K562 (cell line): ENCODE data around the gene PFN3. TPM values are rescaled to one million over a fixed set of nuclear protein-coding genes. Genes with fewer than 3 reads are reported as not detected.

Source experiments
- BACH1 ChIP-seq: fragments of 200-800 bp; sonication (Bioruptor generic); IDR thresholded peaks from 2 replicates; pipeline ENCODE4 v1.6.1; 2016; ENCODE audit warnings: missing genetic modification characterization, missing compliant biosample characterization
- BCL6 ChIP-seq: fragments of 250-450 bp; sonication (Bioruptor Pico); IDR thresholded peaks from 2 replicates; pipeline ENCODE4 v1.4.0; 2020
- BRF1 ChIP-seq: IDR thresholded peaks from 3 replicates; pipeline ENCODE4 v1.6.1; 2011; ENCODE audit warnings: borderline replicate concordance, mild to moderate bottlenecking; ENCODE audit not compliant: insufficient read length; ENCODE audit errors: extremely low read depth
- CEBPZ ChIP-seq: fragments of 150-350 bp; IDR thresholded peaks from 2 replicates; pipeline ENCODE4 v1.6.1; 2014; ENCODE audit warnings: low read depth, mild to moderate bottlenecking, low read length, borderline replicate concordance
- CHD4 ChIP-seq: fragments of 200-600 bp; sonication (generic); IDR thresholded peaks from 3 replicates; pipeline ENCODE4 v1.6.1; 2012; ENCODE audit warnings: low read depth, mild to moderate bottlenecking, mixed read lengths, low read length, inconsistent platforms; ENCODE audit not compliant: insufficient read depth, insufficient replicate concordance, poor library complexity, severe bottlenecking
- DACH1 ChIP-seq: fragments of 450-650 bp; IDR thresholded peaks from 2 replicates; pipeline ENCODE4 v1.6.1; 2018; ENCODE audit not compliant: partially characterized antibody
- EGR1 ChIP-seq: fragments of 450-650 bp; conservative IDR thresholded peaks from 2 replicates; pipeline ENCODE4 v1.6.1; 2017; ENCODE audit warnings: mild to moderate bottlenecking
- HMG20B ChIP-seq: fragments of 250-450 bp; sonication (Bioruptor Pico); IDR thresholded peaks from 2 replicates; pipeline ENCODE4 v1.5.0; 2021; ENCODE audit warnings: mild to moderate bottlenecking
- NR2C2 ChIP-seq, 2 experiments: fragments of 200-800 bp in 1 of 2; sonication (Bioruptor generic) in 1 of 2; sonication (generic) in 1 of 2; formaldehyde crosslinking in 1 of 2; IDR thresholded peaks; 2 replicates each; pipeline versions ENCODE4 v1.6.1 to v1.8.0; 2016 to 2022; ENCODE audit warnings: mild to moderate bottlenecking in 1 of 2, missing compliant biosample characterization in 1 of 2, missing genetic modification characterization in 1 of 2, missing genetic modification reagents in 1 of 2
- NR4A1 ChIP-seq, 2 experiments: fragments of 250-450 bp in 1 of 2; fragments of 450-650 bp in 1 of 2; sonication (Bioruptor Pico) in 1 of 2; IDR thresholded peaks; 2 replicates each; pipeline versions ENCODE4 v1.4.0 to v1.6.1; 2016 to 2020; ENCODE audit warnings: mild to moderate bottlenecking in 2 of 2, missing compliant biosample characterization in 1 of 2, missing genetic modification characterization in 1 of 2, moderate library complexity in 1 of 2
- POLR2G ChIP-seq: fragments of 200-400 bp; formaldehyde crosslinking; IDR thresholded peaks from 2 replicates; pipeline ENCODE4 v1.6.1; 2017; ENCODE audit warnings: low read depth, mild to moderate bottlenecking, antibody characterized with exemption, low read length, moderate library complexity
- RBM22 ChIP-seq: fragments of 200-400 bp; formaldehyde crosslinking; IDR thresholded peaks from 2 replicates; pipeline ENCODE4 v1.6.1; 2018; ENCODE audit warnings: low read length, low read depth; ENCODE audit not compliant: poor library complexity, severe bottlenecking
- SAP30 ChIP-seq: fragments of 200-600 bp; sonication (generic); IDR thresholded peaks from 2 replicates; pipeline ENCODE4 v1.6.1; 2012; ENCODE audit warnings: borderline replicate concordance, low read depth, mild to moderate bottlenecking, moderate library complexity, low read length, control low read depth, inconsistent platforms; ENCODE audit not compliant: insufficient read depth, poor library complexity, severe bottlenecking
- ZBTB1 ChIP-seq: sonication (generic); formaldehyde crosslinking; IDR thresholded peaks from 2 replicates; pipeline ENCODE4 v1.8.1; 2023; ENCODE audit warnings: missing genetic modification reagents, low read depth, mild to moderate bottlenecking, borderline replicate concordance
- ZNF785 ChIP-seq: fragments of 250-450 bp; sonication (Bioruptor Pico); IDR thresholded peaks from 2 replicates; pipeline ENCODE4 v1.4.0; 2020; ENCODE audit warnings: mild to moderate bottlenecking
- polyA plus RNA-seq, 8 experiments: library from polyadenylated mRNA; depleted of rRNA in 4 of 8; stranded (reverse) in 5 of 8; unstranded in 3 of 8; fragments of >200 nt; fragmentation: Nextera tagmentation in 2 of 8; fragmentation: Illumina TruSeq in 1 of 8; extraction: Ambion mirVana in 2 of 8; extraction: Trizol in 1 of 8; gene quantifications; 2 replicates each; pipeline versions ENCODE4 v1.2.1 to v1.2.3, GENCODE V29; 2011 to 2014; ENCODE audit warnings: inconsistent platforms in 1 of 8, missing spikeins in 1 of 8
- total RNA-seq, 7 experiments: library from RNA; depleted of rRNA in 6 of 7; stranded (reverse); fragments of >200 nt in 6 of 7; fragmentation: Illumina TruSeq in 2 of 7; extraction: Trizol in 2 of 7; gene quantifications; 2 replicates each; pipeline versions ENCODE4 v1.2.1 to v1.2.3, GENCODE V29; 2011 to 2021; ENCODE audit warnings: low replicate concordance in 1 of 7
- TF ChIP-seq, protein P1 (sequence below), 2 experiments: fragments of 200-800 bp in 1 of 2; sonication (Bioruptor generic) in 1 of 2; sonication (generic) in 1 of 2; formaldehyde crosslinking in 1 of 2; IDR thresholded peaks in 1 of 2; conservative IDR thresholded peaks in 1 of 2; 2 replicates each; pipeline versions ENCODE4 v1.5.0 to v1.6.1; 2016 to 2020; ENCODE audit warnings: missing compliant biosample characterization in 1 of 2, missing genetic modification characterization in 1 of 2, missing genetic modification reagents in 1 of 2
- TF ChIP-seq, protein P2 (sequence below), 2 experiments: fragments of 450-650 bp in 1 of 2; sonication (generic) in 1 of 2; formaldehyde crosslinking in 1 of 2; IDR thresholded peaks in 1 of 2; conservative IDR thresholded peaks in 1 of 2; 2 replicates each; pipeline versions ENCODE4 v1.6.1 to v1.8.1; 2016 to 2023; ENCODE audit warnings: mild to moderate bottlenecking in 2 of 2, moderate library complexity in 2 of 2, inconsistent platforms in 1 of 2, missing genetic modification reagents in 1 of 2

The PFN3 gene
- total and polyA plus RNA-seq, 9 of the 15 experiments (the other 6 are each of a cell fraction or from before 2014, with no cell fraction given): not detected

- TF ChIP-seq, protein P1, sequence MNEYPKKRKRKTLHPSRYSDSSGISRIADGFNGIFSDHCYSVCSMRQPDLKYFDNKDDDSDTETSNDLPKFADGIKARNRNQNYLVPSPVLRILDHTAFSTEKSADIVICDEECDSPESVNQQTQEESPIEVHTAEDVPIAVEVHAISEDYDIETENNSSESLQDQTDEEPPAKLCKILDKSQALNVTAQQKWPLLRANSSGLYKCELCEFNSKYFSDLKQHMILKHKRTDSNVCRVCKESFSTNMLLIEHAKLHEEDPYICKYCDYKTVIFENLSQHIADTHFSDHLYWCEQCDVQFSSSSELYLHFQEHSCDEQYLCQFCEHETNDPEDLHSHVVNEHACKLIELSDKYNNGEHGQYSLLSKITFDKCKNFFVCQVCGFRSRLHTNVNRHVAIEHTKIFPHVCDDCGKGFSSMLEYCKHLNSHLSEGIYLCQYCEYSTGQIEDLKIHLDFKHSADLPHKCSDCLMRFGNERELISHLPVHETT (CRISPR knock-in tag; conservative IDR thresholded peaks at IDR 0.05 in 1 of 2, IDR thresholded peaks at IDR 0.05 in 1 of 2): peak in 1 of 2 experiments; percentile 43; a peak in 1 of 4 replicates
- TF ChIP-seq CHD4 (peak; percentile 95), ZBTB1 (CRISPR knock-in tag) (peak; percentile 45; the same call in 1 of the 2 replicates), BCL6 (no peak), BACH1 (peak; percentile 22; the same call in 1 of the 2 replicates), DACH1 (peak; percentile 84), SAP30 (peak; percentile 60), RBM22 (no peak), ZNF785 (no peak), BRF1 (no peak), POLR2G (peak; percentile 89), EGR1 (peak; percentile 96), NR2C2 (CRISPR knock-in tag; IDR thresholded peaks at IDR 0.05) (no peak), NR2C2 (tag; IDR thresholded peaks at IDR 0.05) (peak; percentile 86), HMG20B (no peak; the same call in 1 of the 2 replicates), NR4A1 (CRISPR knock-in tag; IDR thresholded peaks at IDR 0.05) (no peak), NR4A1 (tag; IDR thresholded peaks at IDR 0.05) (0 out of 2 replicates have a peak, but pooled peaks have one; percentile 64), CEBPZ (peak; percentile 83; the same call in 1 of the 2 replicates)
- TF ChIP-seq, protein P2, sequence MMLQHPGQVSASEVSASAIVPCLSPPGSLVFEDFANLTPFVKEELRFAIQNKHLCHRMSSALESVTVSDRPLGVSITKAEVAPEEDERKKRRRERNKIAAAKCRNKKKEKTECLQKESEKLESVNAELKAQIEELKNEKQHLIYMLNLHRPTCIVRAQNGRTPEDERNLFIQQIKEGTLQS (IDR thresholded peaks at IDR 0.05): peak; percentile 20; the same call in 1 of the 2 replicates
- TF ChIP-seq, protein P2 (CRISPR knock-in tag; conservative IDR thresholded peaks at IDR 0.05): peak; percentile 58; the same call in 1 of the 2 replicates
These were observed 25.5 kb upstream of the PFN3 start (continued) for GRCh38 chr5:177425801-177426565.
